Activated T-helper 2 cell treated with anti-CD3 and anti-CD28 coated beads, Interferon-gamma antibody, Interleukin-2, Interleukin-4, amounts not matched to agents 10 μg/mL and 5 μg/mL and 100 μg/mL, durations not matched to agents 14 hours and 24 hours and 36 hours (primary cell): ENCODE data around the gene OR10K2. TPM values are rescaled to one million over a fixed set of nuclear protein-coding genes. Genes with fewer than 3 reads are reported as not detected.
"Not testable (repeated sequence)": the region's sequence is repeated elsewhere in the genome, so short reads cannot be mapped to it uniquely, and the experiment has no call there.

Source experiments
- DNase-seq: peaks from one replicate; pipeline ENCODE4 v3.0.0; 2021; ENCODE audit warnings: low spot score
- H3K27ac Mint-ChIP-seq: one replicate; pipeline ENCODE4 v1.8.0; 2021; ENCODE audit warnings: mixed read lengths
- H3K27me3 Mint-ChIP-seq: one replicate; pipeline ENCODE4 v1.8.0; 2021; ENCODE audit warnings: low read depth, mixed read lengths
- H3K36me3 Mint-ChIP-seq: one replicate; pipeline ENCODE4 v1.8.0; 2021; ENCODE audit warnings: low read depth, mixed read lengths
- H3K4me1 Mint-ChIP-seq: one replicate; pipeline ENCODE4 v1.8.0; 2021; ENCODE audit warnings: low read depth, mixed read lengths
- H3K4me3 Mint-ChIP-seq: one replicate; pipeline ENCODE4 v1.8.0; 2021; ENCODE audit warnings: low read depth, mild to moderate bottlenecking, moderate library complexity, mixed read lengths
- H3K9me3 Mint-ChIP-seq: one replicate; pipeline ENCODE4 v1.8.0; 2021; ENCODE audit warnings: mixed read lengths
- intact Hi-C: fragments of 100-400 bp; cut with micrococcal nuclease; formaldehyde crosslinking; loops from one replicate; pipeline ENCODE4 v1.15.1; 2023
- total RNA-seq: library from RNA; stranded (reverse); gene quantifications from 2 replicates; pipeline ENCODE4 v1.2.3, GENCODE V29; 2022

Gene OR10K2, protein sequence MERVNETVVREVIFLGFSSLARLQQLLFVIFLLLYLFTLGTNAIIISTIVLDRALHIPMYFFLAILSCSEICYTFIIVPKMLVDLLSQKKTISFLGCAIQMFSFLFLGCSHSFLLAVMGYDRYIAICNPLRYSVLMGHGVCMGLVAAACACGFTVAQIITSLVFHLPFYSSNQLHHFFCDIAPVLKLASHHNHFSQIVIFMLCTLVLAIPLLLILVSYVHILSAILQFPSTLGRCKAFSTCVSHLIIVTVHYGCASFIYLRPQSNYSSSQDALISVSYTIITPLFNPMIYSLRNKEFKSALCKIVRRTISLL
- not detected in 2 replicates for total RNA-seq

DNA sequence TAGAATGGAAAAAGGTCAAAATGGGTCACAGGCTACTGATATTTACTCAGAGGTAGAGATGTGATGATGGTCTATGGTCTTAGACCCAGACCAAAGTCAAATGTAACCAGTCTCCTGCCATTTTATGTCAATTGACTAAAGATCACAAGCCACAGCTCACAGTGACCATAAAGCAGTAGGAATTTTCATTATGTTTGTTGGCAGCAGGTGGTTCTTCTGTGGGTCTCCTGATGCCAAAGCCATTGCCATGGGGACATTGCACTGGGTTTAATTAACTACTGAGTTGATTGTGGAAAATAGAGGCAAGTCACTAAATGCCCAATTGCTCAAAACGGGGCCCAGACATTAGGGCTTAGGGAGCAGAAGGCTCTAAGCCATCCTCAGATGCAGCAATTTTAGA, at the start of gene OR10K2:
TSS of gene OR10K2 (minus strand) at position 101 of the 400 bp plus-strand sequence. CDS start 5,371 bp downstream, outside the sequence.
- H3K9me3 Mint-ChIP-seq, result no peaks in the 10 kb centered on the region
- no peaks in the 10 kb centered on the region for H3K36me3 Mint-ChIP-seq
- no peaks in the 10 kb centered on the region for H3K4me1 Mint-ChIP-seq
- no peak within 1 kb of the TSS for H3K27ac Mint-ChIP-seq
- H3K4me3 Mint-ChIP-seq, result no peak within 1 kb of the TSS
- no peaks in the 10 kb centered on the region for H3K27me3 Mint-ChIP-seq
- DNase-seq, result no peak
- intact Hi-C loops, result no loop called here

DNA sequence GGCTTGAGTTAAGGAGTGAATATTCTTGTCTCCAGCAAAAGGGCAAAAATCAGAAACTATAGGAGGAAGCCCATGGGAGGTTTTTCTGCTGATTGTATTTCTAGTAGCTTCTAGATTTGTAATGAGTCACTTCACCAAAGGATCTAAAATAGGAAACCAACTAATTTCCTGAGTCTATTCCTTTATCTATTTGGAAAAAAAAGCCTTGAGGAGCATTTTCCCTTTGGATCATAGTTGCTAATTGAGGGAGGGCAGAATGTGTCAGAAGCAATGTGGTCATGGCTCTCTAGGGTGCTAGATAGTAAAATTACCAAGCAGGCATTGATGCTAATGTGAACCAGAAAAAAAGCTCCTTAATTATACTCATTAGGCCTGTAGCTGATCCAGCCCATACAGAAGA, 45.9 kb upstream of the OR10K2 start, which contains the start of gene OR10R2:
TSS of gene OR10R2 (plus strand) at position 301 of the 400 bp plus-strand sequence. CDS start 106 bp downstream, outside the sequence.
- no peak within 1 kb of the TSS for H3K27ac Mint-ChIP-seq
- no peaks in the 10 kb centered on the region for H3K9me3 Mint-ChIP-seq
- H3K36me3 Mint-ChIP-seq, result no peaks in the 10 kb centered on the region
- no peaks in the 10 kb centered on the region for H3K27me3 Mint-ChIP-seq
- H3K4me1 Mint-ChIP-seq, result no peaks in the 10 kb centered on the region
- intact Hi-C loops, result no loop called here
- no peak for DNase-seq
- H3K4me3 Mint-ChIP-seq, result no peak within 1 kb of the TSS

DNA sequence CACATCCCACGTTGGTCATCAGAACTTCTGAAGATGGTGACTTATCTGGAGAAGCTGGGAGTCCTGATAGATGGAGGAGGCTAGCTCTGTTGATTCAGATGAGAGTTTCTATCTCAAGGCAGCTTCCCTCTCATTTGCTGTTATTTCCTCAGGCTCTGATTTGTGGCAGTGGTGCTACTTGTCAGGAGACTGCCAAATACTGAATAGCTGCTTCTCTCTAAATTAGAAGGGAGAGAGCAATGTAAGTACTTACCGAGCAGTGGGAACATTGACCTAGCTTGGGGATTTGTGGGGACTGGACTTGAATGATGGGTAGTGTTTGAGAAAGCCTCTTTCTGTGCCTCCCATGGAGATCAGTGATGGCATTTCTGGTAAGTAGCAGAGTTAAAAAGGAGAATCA, 35.5 kb upstream of the OR10K2 start, which contains the start of gene OR10K1:
TSS of gene OR10K1 (plus strand) at position 301 of the 400 bp plus-strand sequence. CDS start 3,728 bp downstream, outside the sequence.
- no peak within 1 kb of the TSS for H3K4me3 Mint-ChIP-seq
- no peaks in the 10 kb centered on the region for H3K4me1 Mint-ChIP-seq
- no peak within 1 kb of the TSS for H3K27ac Mint-ChIP-seq
- H3K9me3 Mint-ChIP-seq, result no peaks in the 10 kb centered on the region
- DNase-seq, result no peak
- H3K27me3 Mint-ChIP-seq, result peaks cover 3% of the 10 kb centered on the region
- intact Hi-C loops, result no loop called here
- H3K36me3 Mint-ChIP-seq, result no peaks in the 10 kb centered on the region

DNA sequence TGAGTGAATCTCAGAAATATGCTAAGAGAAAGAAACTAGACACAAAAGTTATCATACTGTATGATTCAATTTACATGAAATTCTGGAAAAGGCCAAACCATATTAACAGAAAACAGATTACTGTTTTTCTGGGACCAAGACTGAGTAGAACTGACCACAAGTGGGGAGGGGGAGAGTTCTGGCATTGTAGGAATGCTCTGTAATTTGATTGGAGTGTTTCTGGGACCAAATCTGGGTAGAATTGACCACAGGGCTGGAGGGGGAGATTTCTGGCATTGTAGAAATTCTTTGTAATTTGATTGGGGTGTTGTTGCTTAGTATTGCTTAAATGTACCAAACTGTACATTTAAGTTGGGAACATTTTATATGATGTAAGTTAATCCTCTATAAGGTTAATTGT, 32.2 kb upstream of the OR10K2 start:
- intact Hi-C loops, result no loop called here
- no peaks in the 10 kb centered on the region for H3K4me1 Mint-ChIP-seq
- no peak overlapping the region for H3K4me3 Mint-ChIP-seq
- no peaks in the 10 kb centered on the region for H3K9me3 Mint-ChIP-seq
- H3K36me3 Mint-ChIP-seq, result no peaks in the 10 kb centered on the region
- H3K27me3 Mint-ChIP-seq, result peaks cover 7% of the 10 kb centered on the region
- H3K27ac Mint-ChIP-seq, result no peak overlapping the region
- no peak for DNase-seq

DNA sequence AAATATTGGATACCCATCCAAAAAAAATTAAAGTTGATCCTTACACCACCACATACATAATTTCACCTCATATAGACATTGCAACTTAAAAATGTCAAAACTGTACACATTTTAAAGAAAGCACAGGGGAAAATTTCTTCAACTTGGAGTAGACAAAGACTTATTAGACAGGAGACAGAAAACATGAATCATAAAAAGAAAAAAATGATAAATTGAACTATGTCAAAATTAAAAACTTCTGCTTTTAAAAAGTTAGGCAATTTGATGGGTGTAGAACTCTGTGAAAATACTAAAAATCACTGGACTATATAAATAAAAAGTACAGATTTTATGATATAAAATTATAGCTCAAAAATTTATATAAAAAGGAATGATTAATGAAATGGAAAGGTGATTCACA, 31.2 kb upstream of the OR10K2 start:
- Mint-ChIP-seq H3K4me3 (no peak overlapping the region), H3K36me3 (no peaks in the 10 kb centered on the region), H3K27ac (no peak overlapping the region), H3K4me1 (no peaks in the 10 kb centered on the region), H3K27me3 (peaks cover 7% of the 10 kb centered on the region), H3K9me3 (no peaks in the 10 kb centered on the region)
- intact Hi-C loops, result no loop called here
- no peak for DNase-seq

DNA sequence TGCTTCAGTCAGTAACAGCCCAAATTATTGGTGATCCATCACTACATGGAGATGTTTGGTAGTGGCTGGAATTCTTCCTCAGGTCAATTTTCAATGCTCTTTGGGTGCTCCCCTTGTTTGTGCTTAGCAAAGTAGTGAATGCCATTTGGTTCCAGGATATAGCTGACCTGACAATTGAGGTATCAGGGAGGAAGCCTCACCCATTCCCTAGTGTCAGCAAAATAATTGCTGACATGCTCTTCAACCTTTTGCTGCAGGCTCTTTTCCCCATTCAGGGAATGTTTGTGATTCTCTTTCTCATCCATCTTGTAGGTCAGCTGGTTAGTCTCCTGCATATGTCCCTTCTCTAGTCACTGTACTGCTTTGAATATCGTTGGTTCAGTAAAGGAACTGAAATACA, 28.5 kb upstream of the OR10K2 start:
- H3K27ac Mint-ChIP-seq, result no peak overlapping the region
- H3K36me3 Mint-ChIP-seq, result no peaks in the 10 kb centered on the region
- no peak for DNase-seq
- no peak overlapping the region for H3K4me3 Mint-ChIP-seq
- intact Hi-C loops, result no loop called here
- peaks cover 7% of the 10 kb centered on the region for H3K27me3 Mint-ChIP-seq
- H3K4me1 Mint-ChIP-seq, result no peaks in the 10 kb centered on the region
- H3K9me3 Mint-ChIP-seq, result no peaks in the 10 kb centered on the region

DNA sequence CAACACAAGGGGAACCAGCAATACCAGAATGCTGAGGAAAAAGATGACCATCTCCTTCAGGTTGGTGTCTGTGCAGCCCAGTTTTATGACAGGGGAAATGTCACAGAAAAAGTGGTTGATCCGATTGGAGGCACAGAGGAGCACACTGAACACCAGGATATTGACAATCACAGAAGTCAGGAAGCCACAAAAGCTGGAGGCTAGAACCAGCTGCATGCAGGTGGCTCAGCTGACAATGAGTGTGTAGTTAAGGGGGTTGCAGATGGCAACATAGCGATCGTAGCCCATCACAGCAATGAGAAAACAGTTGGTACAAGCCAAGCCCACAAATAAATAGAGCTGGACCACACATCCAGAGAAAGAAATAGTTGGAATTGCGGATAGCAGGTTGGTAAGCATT, 19.3 kb upstream of the OR10K2 start:
- no peaks in the 10 kb centered on the region for H3K4me1 Mint-ChIP-seq
- no peak overlapping the region for H3K27ac Mint-ChIP-seq
- no peaks in the 10 kb centered on the region for H3K36me3 Mint-ChIP-seq
- peaks cover 3% of the 10 kb centered on the region for H3K27me3 Mint-ChIP-seq
- H3K4me3 Mint-ChIP-seq, result no peak overlapping the region
- H3K9me3 Mint-ChIP-seq, result no peaks in the 10 kb centered on the region
- intact Hi-C loops, result no loop called here
- no peak for DNase-seq

DNA sequence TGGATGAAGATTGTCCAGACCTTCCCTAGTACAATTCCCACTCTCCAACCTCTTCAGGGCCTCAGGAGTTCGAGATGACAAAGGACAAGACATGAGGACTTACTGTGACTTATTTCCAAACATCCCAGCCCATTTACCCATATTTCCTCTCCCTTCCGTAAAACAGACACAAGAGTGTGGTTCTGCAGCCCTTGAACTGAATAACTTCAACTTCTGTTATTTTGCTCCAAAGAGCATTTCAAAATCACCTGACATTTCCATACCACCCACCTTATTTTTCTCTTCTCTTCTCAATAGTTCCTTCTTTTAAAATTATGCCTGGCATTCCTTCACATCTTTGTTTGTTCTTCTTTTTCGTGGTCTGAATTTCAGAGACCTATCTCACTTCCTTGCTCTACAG, 8.7 kb upstream of the OR10K2 start:
- H3K27ac Mint-ChIP-seq, result no peak overlapping the region
- no peaks in the 10 kb centered on the region for H3K4me1 Mint-ChIP-seq
- H3K4me3 Mint-ChIP-seq, result no peak overlapping the region
- no peaks in the 10 kb centered on the region for H3K27me3 Mint-ChIP-seq
- no peaks in the 10 kb centered on the region for H3K9me3 Mint-ChIP-seq
- intact Hi-C loops, result no loop called here
- DNase-seq, result no peak
- H3K36me3 Mint-ChIP-seq, result no peaks in the 10 kb centered on the region

DNA sequence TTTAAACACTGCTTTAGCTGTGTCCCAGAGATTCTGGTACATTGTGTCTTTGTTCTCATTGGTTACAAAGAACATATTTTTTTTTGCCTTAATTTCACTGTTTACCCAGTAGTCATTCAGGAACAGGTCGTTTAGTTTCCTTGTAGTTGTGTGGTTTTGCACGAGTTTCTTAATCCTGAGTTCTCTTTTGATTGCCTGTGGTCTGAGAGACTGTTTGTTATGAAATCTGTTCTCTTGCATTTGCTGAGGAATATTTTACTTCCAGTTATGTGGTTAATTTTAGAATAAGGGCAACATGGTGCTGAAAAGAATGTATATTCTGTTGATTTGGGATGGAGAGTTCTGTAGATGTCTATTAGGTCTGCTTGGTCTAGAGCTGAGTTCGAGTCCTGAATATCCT, 4.1 kb upstream of the OR10K2 start:
- intact Hi-C loops, H3K27ac Mint-ChIP-seq, DNase-seq, H3K27me3 Mint-ChIP-seq, H3K4me3 Mint-ChIP-seq, H3K4me1 Mint-ChIP-seq, H3K9me3 Mint-ChIP-seq, H3K36me3 Mint-ChIP-seq: not testable (repeated sequence)

DNA sequence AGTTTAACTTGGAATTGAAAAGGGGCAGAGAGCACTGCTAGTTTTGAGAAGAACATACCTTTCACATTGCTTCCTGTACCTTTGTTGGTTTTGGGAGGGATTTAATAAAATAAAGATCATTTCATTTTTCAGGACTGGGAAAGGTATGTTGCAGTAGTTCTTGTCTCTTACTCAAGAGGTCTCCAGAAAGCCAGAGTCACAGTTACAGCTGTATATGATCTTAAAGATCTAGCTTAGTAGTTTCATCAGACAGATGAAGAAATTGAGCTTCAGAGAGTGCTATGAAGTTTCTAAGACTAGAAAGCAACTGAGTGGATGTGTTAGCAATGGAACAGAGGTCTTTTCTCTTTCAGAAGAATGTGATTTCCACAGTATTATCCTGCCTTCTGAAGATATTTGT, 1.0 kb downstream of the OR10K2 start:
- Mint-ChIP-seq H3K27ac (no peak overlapping the region), H3K27me3 (no peaks in the 10 kb centered on the region), H3K4me3 (no peak overlapping the region), H3K4me1 (no peaks in the 10 kb centered on the region), H3K9me3 (no peaks in the 10 kb centered on the region), H3K36me3 (no peaks in the 10 kb centered on the region)
- intact Hi-C loops, result no loop called here
- DNase-seq, result no peak

DNA sequence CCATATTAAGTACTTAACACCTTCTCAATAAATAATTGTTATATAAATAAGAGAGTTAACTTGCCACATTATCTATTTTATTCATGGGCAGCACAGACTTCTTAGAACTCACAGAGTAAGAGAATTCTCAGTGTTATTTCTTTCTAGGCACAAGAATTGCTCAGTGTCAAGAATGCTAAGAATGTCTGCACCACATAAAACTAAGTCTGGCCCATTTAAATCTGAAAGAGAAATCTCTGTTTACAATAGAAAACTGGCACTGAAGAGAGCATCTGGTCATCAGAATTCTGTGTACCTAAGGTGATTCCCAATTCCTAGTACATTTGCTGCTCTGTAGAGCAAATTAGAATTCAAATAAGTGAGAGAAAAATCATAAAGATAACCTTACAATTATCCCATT, 3.8 kb downstream of the OR10K2 start:
- Mint-ChIP-seq H3K27ac (no peak overlapping the region), H3K36me3 (no peaks in the 10 kb centered on the region), H3K4me3 (no peak overlapping the region), H3K27me3 (no peaks in the 10 kb centered on the region), H3K4me1 (no peaks in the 10 kb centered on the region), H3K9me3 (no peaks in the 10 kb centered on the region)
- intact Hi-C loops, result no loop called here
- DNase-seq, result no peak

DNA sequence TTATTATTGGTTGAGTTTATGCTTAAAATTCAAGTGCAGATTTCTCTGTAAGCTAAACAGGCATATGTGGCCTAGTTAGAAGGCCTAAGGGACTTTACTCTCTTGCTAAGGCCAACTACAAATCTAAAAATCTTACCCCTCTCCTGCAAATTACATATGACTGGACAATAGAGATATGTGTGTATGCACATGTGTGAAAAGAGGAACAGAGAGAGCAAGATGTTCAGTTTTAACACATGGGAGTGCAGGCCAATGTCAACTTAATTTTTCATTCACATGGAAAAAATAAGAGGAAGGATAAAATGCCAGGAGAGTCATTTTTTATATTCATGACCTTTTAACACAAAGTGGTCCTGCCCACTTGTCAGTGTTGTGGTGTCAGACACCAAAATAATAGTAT, 8.5 kb downstream of the OR10K2 start:
- Mint-ChIP-seq H3K36me3 (no peaks in the 10 kb centered on the region), H3K27me3 (no peaks in the 10 kb centered on the region), H3K4me1 (no peaks in the 10 kb centered on the region), H3K9me3 (no peaks in the 10 kb centered on the region), H3K27ac (no peak overlapping the region), H3K4me3 (no peak overlapping the region)
- DNase-seq, result no peak
- intact Hi-C loops, result no loop called here

DNA sequence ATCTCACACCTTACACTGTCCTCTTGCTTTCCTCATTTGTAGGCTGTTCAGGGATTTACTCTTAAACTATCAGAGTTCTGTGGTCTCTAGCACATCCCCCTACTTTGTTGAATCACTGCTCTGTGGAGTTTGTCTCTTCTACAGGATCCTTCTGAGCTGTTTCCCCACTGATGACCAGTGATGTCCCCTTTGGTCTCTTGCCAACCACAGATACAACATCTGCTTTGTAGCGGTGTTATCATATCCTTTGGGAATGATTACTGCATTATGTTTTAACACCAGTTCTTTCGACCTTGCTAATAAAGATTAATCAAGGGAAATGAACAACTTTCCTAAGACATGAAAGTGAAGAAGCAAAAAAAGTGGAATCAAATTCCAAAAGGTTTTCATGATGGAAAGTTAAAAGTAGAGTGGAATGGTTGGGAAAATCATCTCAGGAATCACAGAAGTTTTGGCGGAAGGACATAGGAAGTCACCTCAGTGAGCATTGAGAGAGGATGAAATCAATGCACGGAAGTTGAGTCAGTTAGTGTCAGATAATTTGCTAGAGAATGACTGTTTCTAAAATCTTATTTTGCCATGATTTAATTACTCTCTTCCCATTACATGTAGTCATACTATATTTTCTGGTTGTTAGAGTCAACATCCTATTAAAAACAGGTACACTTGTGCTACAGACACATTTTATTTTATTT, 11.2 kb downstream of the OR10K2 start:
- Mint-ChIP-seq H3K27me3 (no peaks in the 10 kb centered on the region), H3K27ac (no peak overlapping the region), H3K4me1 (no peaks in the 10 kb centered on the region), H3K9me3 (no peaks in the 10 kb centered on the region), H3K36me3 (no peaks in the 10 kb centered on the region), H3K4me3 (no peak overlapping the region)
- no peak for DNase-seq
- intact Hi-C loops, result no loop called here
